Measurements from ENCODE around the gene NEBL. TPM values are rescaled to one million over a fixed set of nuclear protein-coding genes. Genes with fewer than 3 reads are reported as not detected.

Gene NEBL
- total RNA-seq, 1 donor from 2014 or later = 55.2 TPM

DNA sequence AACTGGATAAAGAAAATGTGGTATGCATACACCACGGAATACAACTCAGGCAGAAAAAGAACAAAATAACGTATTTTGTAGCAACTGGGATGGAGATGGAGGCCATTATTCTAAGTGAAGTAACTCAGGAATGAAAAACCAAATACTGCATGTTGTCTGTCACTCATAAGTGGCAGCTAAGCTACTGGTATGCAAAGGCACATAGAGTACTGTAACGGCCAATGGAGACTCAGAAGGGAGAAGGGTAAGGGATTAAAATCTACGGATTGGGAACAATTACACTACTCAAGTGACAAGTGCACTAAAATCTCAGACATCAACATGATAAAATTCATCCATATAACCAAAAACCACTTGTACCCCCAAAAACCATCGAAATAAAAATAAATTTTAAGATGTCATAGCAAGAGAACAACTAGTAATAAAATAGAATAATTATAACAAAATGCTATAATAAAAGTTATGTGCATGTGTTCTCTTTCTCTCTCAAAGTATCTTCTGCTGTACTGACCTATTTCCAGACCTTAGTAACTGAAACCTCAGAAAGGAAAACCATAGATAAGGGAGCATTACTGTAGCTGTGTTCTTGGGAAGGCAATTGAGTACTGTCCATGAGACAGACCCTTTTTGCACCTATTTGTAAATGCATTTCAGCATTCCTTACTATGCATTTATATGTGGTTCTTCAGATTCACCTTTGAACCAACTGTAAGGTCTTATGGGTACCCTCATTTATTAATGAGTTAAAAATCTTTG, 6.7 kb upstream of the NEBL start:
- TF ChIP-seq POLR2A (IDR thresholded peaks at IDR 0.05) (no peak), POLR2AphosphoS5 (IDR thresholded peaks at IDR 0.05; ENCODE audit: insufficient read depth in 1 of 2, low read depth in 1 of 2) (no peak)
- TF ChIP-seq, protein P1, sequence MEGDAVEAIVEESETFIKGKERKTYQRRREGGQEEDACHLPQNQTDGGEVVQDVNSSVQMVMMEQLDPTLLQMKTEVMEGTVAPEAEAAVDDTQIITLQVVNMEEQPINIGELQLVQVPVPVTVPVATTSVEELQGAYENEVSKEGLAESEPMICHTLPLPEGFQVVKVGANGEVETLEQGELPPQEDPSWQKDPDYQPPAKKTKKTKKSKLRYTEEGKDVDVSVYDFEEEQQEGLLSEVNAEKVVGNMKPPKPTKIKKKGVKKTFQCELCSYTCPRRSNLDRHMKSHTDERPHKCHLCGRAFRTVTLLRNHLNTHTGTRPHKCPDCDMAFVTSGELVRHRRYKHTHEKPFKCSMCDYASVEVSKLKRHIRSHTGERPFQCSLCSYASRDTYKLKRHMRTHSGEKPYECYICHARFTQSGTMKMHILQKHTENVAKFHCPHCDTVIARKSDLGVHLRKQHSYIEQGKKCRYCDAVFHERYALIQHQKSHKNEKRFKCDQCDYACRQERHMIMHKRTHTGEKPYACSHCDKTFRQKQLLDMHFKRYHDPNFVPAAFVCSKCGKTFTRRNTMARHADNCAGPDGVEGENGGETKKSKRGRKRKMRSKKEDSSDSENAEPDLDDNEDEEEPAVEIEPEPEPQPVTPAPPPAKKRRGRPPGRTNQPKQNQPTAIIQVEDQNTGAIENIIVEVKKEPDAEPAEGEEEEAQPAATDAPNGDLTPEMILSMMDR (IDR thresholded peaks at IDR 0.05) = no peak
- intact Hi-C loops (cut with DNase I) = no loop called here
- H3K27ac ChIP-seq = no peak overlapping the region
- DNase-seq (ENCODE audit: extremely low spot score in 2 of 2) = no peak
- H3K9me3 ChIP-seq = no peaks in the 10 kb centered on the region
- no peaks in the 10 kb centered on the region for H3K36me3 ChIP-seq
- no peak overlapping the region for H3K4me3 ChIP-seq
- H3K4me1 ChIP-seq = no peaks in the 10 kb centered on the region
- no peaks in the 10 kb centered on the region for H3K27me3 ChIP-seq

DNA sequence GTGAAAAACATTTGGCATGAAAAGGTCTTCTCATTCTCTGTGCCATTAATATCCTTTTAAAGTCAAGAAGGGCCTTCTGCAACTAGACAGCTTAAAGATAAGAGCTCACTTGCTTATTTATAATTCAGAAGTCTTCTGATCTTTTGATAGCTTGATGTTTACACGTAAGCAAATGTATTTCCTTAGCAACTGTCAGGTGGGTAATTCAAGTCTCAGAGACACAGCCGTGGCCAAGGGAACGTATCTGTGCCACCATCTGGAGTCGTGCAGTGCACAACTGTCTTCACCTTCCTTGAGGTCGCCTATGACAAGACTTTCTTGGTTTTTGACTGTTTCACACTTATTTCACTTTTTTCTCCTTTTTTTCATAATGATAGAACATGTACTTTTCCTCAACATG, 4.0 kb upstream of the NEBL start:
- no peak for DNase-seq (ENCODE audit: extremely low spot score in 2 of 2)
- H3K4me1 ChIP-seq = no peaks in the 10 kb centered on the region
- intact Hi-C loops (cut with DNase I) = no loop called here
- H3K9me3 ChIP-seq = no peaks in the 10 kb centered on the region
- no peaks in the 10 kb centered on the region for H3K27me3 ChIP-seq
- no peak overlapping the region for H3K4me3 ChIP-seq
- TF ChIP-seq POLR2AphosphoS5 (IDR thresholded peaks at IDR 0.05; ENCODE audit: insufficient read depth in 1 of 2, low read depth in 1 of 2) (no peak), POLR2A (IDR thresholded peaks at IDR 0.05) (no peak)
- TF ChIP-seq, protein P1 (IDR thresholded peaks at IDR 0.05) = no peak
- no peak overlapping the region for H3K27ac ChIP-seq
- no peaks in the 10 kb centered on the region for H3K36me3 ChIP-seq

DNA sequence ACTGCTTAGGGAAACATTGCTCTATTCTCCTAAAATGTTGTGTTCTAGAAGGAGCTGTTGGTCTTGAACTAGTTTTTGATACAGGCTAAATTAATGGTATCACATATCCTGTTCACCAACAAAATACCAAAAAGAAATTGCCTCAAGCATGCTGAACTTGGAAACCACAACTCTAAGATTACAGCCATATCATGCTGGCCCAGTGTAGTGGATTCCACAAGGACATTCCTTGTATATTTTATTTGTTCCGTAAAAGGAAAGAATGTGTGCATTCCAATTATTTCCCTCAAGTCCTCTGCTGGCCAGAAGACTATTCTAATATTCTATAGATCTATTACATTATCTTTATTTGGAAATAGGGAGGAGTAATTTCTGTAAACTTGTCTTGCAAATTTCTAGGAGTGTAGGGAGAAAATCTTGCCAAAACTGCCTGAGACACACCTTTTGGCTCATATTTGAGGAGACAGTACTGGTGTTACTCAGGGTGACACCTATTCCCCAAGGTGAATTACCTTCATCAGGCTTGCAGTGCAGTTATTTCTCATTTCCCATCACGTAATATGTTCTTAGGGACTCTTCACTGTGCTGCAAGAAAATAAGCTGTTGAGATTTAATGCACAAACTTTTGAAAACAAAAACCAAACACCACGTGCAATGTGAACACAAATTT, 1.9 kb upstream of the NEBL start:
- Histone ChIP-seq H3K4me1 (no peaks in the 10 kb centered on the region), H3K4me3 (no peak overlapping the region), H3K27ac (no peak overlapping the region), H3K27me3 (no peaks in the 10 kb centered on the region), H3K9me3 (no peaks in the 10 kb centered on the region), H3K36me3 (no peaks in the 10 kb centered on the region)
- intact Hi-C loops (cut with DNase I) = no loop called here
- DNase-seq (ENCODE audit: extremely low spot score in 2 of 2) = no peak
- TF ChIP-seq POLR2A (IDR thresholded peaks at IDR 0.05) (no peak), POLR2AphosphoS5 (IDR thresholded peaks at IDR 0.05; ENCODE audit: insufficient read depth in 1 of 2, low read depth in 1 of 2) (no peak)
- TF ChIP-seq, protein P1 (IDR thresholded peaks at IDR 0.05) = no peak

DNA sequence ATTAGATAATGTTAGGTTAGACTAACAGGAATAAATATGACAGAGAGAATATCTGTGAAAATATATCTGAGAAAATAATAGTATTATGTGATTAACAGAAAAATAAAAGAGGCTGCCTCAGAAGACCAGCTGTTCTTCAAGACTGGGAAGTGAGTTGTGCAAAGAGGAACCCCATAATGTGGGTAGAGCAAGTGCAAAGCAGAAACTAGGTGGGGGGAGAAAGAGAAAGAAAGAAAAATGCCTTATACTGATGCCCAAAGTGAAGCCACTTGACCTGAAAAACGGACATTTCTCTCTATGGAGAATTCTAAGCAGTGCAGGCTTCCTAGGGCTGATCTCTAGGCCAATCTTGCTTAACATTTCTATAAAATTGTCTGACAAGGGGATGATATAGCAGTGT, 3.8 kb downstream of the NEBL start:
- DNase-seq (ENCODE audit: extremely low spot score in 2 of 2) = no peak
- H3K4me3 ChIP-seq = no peak overlapping the region
- H3K36me3 ChIP-seq = no peaks in the 10 kb centered on the region
- H3K4me1 ChIP-seq = no peaks in the 10 kb centered on the region
- TF ChIP-seq, protein P1 (IDR thresholded peaks at IDR 0.05) = no peak
- no peak for TF ChIP-seq POLR2A (IDR thresholded peaks at IDR 0.05)
- no peak for TF ChIP-seq POLR2AphosphoS5 (IDR thresholded peaks at IDR 0.05; ENCODE audit: insufficient read depth in 1 of 2, low read depth in 1 of 2)
- H3K9me3 ChIP-seq = no peaks in the 10 kb centered on the region
- intact Hi-C loops (cut with DNase I) = no loop called here
- no peak overlapping the region for H3K27ac ChIP-seq
- H3K27me3 ChIP-seq = no peaks in the 10 kb centered on the region

DNA sequence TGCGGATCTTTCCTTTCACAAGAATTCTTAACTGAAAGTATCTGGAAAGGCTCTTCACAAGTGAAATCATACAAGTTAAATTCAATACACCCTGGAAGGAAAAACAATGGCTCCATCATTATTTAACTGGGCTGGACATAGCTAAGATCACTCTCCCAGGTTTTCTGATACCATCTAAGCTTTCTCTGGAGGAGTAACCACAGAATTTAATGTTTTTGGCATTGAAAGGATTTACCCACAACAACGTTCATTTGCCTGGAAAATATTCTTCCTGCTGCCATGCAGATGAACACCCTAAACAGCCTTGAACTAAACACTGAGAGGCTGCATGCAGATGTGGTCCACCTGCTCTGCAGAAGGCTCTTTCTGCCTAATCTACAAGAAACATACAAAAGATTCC, 4.3 kb downstream of the NEBL start:
- H3K36me3 ChIP-seq = no peaks in the 10 kb centered on the region
- intact Hi-C loops (cut with DNase I) = no loop called here
- DNase-seq (ENCODE audit: extremely low spot score in 2 of 2) = no peak
- no peaks in the 10 kb centered on the region for H3K4me1 ChIP-seq
- no peak overlapping the region for H3K4me3 ChIP-seq
- no peaks in the 10 kb centered on the region for H3K27me3 ChIP-seq
- H3K27ac ChIP-seq = no peak overlapping the region
- TF ChIP-seq, protein P1 (IDR thresholded peaks at IDR 0.05) = no peak
- TF ChIP-seq POLR2A (IDR thresholded peaks at IDR 0.05) (no peak), POLR2AphosphoS5 (IDR thresholded peaks at IDR 0.05; ENCODE audit: insufficient read depth in 1 of 2, low read depth in 1 of 2) (no peak)
- no peaks in the 10 kb centered on the region for H3K9me3 ChIP-seq

Data from vagina (tissue), 2 donors.